ENCODE results near the gene INTS2.

INTS2 gene

DNA sequence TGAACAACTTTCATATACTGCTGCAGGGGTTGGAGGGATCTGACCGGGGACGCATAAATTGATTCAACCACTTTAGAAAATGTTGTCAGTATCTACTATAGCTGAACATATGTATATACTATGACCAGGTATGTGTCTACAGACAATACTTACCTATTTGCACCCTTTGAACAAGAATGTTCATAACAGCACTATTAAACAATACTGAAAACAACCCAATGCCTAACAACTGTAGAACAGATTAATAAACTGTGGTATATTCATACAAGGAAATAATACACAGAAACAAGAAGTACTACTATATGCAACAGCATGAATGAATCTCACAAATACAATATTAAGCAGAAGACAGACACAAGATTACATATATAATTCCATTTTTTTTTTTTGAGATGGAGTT lies 74.9 kb downstream of the INTS2 start:
- TF ChIP-seq CTCF (IDR thresholded peaks at IDR 0.05) = no peak

- no peak for TF ChIP-seq CTCF (IDR thresholded peaks at IDR 0.05)
These were observed 78.1 kb downstream of the INTS2 start for GRCh38 chr17:61849674-61850073.

- TF ChIP-seq CTCF (IDR thresholded peaks at IDR 0.05) = no peak
These were observed 78.9 kb downstream of the INTS2 start for GRCh38 chr17:61848896-61849295.

DNA sequence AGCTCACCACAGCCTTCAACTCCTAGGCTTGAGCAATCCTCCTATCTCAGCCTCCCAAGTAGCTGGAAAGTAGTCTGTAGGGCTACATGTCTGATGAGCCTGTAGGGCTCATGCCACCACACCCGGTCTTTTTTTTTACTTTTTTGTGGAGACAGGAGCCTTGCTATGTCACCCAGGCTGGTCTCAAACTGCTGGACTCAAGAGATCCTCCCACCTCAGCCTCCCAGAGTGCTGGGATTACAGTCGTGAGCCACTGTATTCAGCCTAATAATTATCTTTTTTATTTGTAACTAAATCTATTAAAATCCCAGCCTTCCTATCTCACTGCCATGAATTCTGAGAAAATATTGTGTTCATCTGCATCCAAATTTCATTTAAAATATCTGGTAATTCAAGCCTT lies 79.5 kb downstream of the INTS2 start:
- TF ChIP-seq CTCF (IDR thresholded peaks at IDR 0.05) = no peak

- no peak for TF ChIP-seq CTCF (IDR thresholded peaks at IDR 0.05)
These were observed 80.1 kb downstream of the INTS2 start for GRCh38 chr17:61847659-61848058.

GRCh38 chr17:61846761-61847375 lies 80.9 kb downstream of the INTS2 start:
- TF ChIP-seq CTCF (IDR thresholded peaks at IDR 0.05) = no peak

DNA sequence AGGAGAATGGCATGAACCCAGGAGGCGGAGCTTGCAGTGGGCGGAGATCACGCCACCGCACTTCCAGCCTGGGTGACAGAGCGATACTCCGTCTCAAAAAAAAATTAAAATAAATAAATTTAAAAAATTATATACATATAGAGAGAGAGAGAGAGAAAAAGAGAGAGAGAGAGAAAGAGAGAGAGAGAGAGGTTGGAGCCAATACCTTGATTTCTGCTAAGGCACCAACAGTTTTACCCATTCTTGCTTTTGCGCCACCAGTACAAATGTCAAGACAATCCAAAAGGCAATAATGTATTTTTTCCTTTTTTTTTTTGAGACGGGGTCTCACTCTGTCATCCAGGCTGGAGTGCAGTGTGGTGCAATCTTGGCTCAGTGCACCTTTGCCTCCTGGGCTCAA lies 81.7 kb downstream of the INTS2 start:
- no peak for TF ChIP-seq CTCF (IDR thresholded peaks at IDR 0.05)

DNA sequence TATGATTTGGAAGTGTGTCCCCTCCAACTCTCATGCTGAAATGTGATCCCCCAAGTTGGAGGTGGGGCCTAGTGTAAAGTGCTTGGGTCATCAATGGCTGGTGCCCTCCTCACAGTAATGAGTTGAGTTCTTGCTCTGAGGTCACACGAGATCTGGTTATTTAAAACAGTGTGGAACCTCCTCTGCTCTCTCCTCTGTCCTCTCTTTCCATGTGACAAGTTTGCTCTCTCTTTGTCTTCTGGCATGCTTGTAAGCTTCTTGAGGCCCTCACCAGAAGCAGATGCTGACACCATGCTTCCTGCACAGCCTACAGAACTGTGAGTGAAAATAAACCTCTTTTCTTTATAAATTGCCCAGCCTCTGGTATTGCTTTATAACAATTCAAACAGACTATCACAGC lies 84.3 kb downstream of the INTS2 start:
- TF ChIP-seq CTCF (IDR thresholded peaks at IDR 0.05) = no peak
